Measurements from ENCODE around the gene PPFIA1.
"Not testable (repeated sequence)": the region's sequence is repeated elsewhere in the genome, so short reads cannot be mapped to it uniquely, and the experiment has no call there.

The PPFIA1 gene

DNA sequence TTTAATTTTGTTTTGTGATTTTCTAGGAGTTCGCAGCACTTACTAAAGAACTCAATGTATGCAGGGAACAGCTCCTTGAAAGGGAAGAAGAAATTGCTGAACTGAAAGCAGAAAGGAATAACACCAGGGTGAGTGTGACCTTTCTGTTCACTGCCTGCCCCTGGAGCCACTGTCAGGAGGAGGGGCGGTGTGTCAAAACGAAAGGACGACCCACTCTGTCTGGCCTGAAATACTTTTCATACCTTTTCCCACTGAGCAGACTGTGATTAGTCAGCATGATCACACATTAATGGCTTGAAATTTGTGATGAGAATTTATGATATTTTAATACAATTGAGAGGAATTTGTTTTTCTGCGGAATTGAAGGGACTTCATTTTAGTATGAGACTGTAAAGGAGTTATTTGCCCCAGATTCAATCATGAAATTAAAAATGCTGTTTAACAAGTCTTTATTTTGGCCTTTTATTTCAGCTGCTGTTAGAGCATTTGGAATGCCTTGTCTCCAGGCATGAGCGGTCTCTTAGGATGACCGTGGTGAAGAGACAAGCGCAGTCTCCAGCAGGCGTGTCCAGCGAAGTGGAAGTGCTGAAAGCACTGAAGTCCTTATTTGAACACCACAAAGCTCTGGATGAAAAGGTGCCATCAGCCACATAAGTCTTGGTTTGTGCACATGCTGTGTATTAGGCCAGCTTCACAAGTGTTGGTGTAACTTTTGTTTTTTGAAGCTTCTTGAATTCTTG lies 54.1 kb downstream of the PPFIA1 start:
- Mint-ChIP-seq H3K27ac (ENCODE audit: low read depth) (no peak overlapping the region), H3K9me3 (no peaks in the 10 kb centered on the region), H3K27me3 (no peaks in the 10 kb centered on the region), H3K4me3 (no peak overlapping the region), H3K36me3 (ENCODE audit: insufficient read depth) (peaks cover 40% of the 10 kb centered on the region), H3K4me1 (peaks cover 7% of the 10 kb centered on the region)
- ATAC-seq (replicated peaks; ENCODE audit: extremely low read depth, poor library complexity, severe bottlenecking) (no peak), DNase-seq (ENCODE audit: low spot score in 2 of 2) (no peak)

DNA sequence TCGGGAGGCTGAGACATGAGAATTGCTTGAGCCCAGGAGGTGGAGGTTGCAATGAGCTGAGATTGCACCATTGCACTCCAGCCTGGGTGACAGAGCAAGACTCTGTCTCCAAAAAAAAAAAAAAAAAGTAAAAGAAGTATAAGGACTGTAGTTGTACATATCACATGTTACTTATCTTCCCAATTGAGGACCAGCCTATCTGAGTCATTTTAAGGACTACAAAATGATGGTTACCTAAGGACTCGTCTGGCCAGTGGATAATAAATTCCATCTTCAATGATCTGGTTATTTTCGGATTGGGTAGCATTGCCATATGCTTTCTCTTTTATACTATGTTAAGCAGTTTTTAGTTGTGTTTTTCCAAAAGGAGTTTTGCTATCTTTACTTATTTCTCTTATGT lies 55.3 kb downstream of the PPFIA1 start:
- no peak overlapping the region for H3K4me3 Mint-ChIP-seq
- H3K4me1 Mint-ChIP-seq = peaks cover 7% of the 10 kb centered on the region
- H3K27ac Mint-ChIP-seq (ENCODE audit: low read depth) = no peak overlapping the region
- H3K27me3 Mint-ChIP-seq = no peaks in the 10 kb centered on the region
- H3K36me3 Mint-ChIP-seq (ENCODE audit: insufficient read depth) = peaks cover 50% of the 10 kb centered on the region
- no peak for ATAC-seq (replicated peaks; ENCODE audit: extremely low read depth, poor library complexity, severe bottlenecking)
- no peaks in the 10 kb centered on the region for H3K9me3 Mint-ChIP-seq
- no peak for DNase-seq (ENCODE audit: low spot score in 2 of 2)

DNA sequence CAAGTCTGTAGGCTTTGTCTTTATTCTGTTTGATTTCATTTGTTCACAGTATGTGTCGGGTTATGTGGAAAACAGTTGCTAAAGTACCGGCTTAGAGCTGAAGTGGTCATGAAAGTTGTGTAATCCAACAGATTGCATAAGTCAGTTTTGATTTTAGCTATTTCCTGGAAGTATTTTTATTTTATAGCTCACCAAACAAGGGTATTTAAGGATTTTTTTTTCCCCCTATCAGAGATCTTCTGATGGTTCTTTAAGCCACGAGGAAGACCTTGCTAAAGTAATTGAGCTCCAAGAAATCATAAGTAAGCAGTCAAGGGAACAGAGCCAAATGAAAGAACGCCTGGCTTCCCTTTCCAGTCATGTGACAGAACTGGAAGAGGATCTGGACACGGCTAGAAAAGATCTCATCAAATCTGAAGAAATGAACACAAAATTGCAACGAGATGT lies 55.9 kb downstream of the PPFIA1 start:
- no peaks in the 10 kb centered on the region for H3K9me3 Mint-ChIP-seq
- H3K27me3 Mint-ChIP-seq = no peaks in the 10 kb centered on the region
- peaks cover 7% of the 10 kb centered on the region for H3K4me1 Mint-ChIP-seq
- ATAC-seq (replicated peaks; ENCODE audit: extremely low read depth, poor library complexity, severe bottlenecking) = no peak
- DNase-seq (ENCODE audit: low spot score in 2 of 2) = no peak
- H3K36me3 Mint-ChIP-seq (ENCODE audit: insufficient read depth) = peaks cover 49% of the 10 kb centered on the region
- H3K4me3 Mint-ChIP-seq = no peak overlapping the region
- no peak overlapping the region for H3K27ac Mint-ChIP-seq (ENCODE audit: low read depth)

DNA sequence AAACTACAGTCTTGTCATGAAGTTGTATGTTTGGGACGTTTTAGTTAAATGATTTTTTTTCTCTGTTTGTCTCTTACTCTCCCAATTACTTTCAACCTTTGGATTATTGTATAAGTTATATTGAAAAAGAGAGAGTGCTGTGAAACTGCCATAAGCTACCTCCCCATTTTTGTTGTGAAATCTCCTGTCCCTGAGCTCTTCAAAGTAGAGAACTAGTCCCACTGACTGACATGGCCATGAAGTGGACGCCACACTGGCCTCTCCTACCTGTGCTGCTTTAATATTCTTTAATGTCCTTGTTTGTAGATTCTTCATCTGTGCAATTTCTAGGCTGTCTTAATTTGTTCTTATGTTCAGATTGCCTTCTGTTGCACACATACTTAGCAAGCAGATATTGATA lies 56.3 kb downstream of the PPFIA1 start:
- Mint-ChIP-seq H3K9me3 (no peaks in the 10 kb centered on the region), H3K4me3 (no peak overlapping the region), H3K4me1 (peaks cover 7% of the 10 kb centered on the region), H3K27me3 (no peaks in the 10 kb centered on the region), H3K27ac (ENCODE audit: low read depth) (no peak overlapping the region), H3K36me3 (ENCODE audit: insufficient read depth) (peaks cover 52% of the 10 kb centered on the region)
- no peak for DNase-seq (ENCODE audit: low spot score in 2 of 2)
- no peak for ATAC-seq (replicated peaks; ENCODE audit: extremely low read depth, poor library complexity, severe bottlenecking)

DNA sequence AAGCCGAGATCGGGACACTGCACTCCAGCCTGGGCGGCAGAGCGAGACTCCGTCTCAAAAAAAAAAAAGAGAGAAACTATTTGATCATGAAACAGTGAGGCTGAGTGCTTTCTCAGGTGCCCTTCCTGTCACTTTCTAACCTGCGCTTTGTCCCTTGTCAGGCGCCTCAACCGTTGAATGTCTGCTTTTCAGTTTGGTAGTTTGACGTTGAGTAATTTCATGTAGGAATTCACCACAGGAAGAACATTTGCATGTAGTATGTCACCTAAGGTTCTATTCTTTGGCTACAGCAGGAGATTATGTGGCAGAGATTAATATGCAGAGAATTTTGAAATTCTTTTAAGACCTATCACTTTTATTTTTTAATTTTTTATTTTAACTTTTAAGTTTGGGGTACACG lies 57.2 kb downstream of the PPFIA1 start:
- DNase-seq (ENCODE audit: low spot score in 2 of 2) (no peak), ATAC-seq (replicated peaks; ENCODE audit: extremely low read depth, poor library complexity, severe bottlenecking) (no peak)
- Mint-ChIP-seq H3K27ac (ENCODE audit: low read depth) (no peak overlapping the region), H3K4me1 (peaks cover 7% of the 10 kb centered on the region), H3K4me3 (no peak overlapping the region), H3K9me3 (no peaks in the 10 kb centered on the region), H3K27me3 (no peaks in the 10 kb centered on the region), H3K36me3 (ENCODE audit: insufficient read depth) (peaks cover 57% of the 10 kb centered on the region)

DNA sequence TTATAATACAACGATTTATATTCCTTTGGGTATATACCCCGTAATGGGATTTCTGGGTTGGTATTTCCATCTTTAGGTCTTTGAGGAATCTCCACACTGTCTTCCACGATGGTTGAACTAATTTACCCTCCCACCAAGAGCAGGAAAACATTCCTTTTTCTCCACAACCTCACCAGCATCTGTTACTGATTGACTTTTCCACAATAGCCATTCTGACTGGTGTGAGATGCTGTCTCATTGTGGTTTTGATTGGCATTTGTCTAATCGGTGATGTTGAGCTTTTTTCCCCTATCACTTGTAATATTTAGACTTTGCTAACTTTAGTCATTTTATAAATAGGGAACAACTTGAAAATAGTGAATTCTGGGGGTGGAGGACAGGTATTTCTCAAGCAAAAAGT lies 58.1 kb downstream of the PPFIA1 start:
- Mint-ChIP-seq H3K4me3 (no peak overlapping the region), H3K27me3 (no peaks in the 10 kb centered on the region), H3K27ac (ENCODE audit: low read depth) (no peak overlapping the region), H3K4me1 (peaks cover 6% of the 10 kb centered on the region), H3K36me3 (ENCODE audit: insufficient read depth) (peaks cover 64% of the 10 kb centered on the region), H3K9me3 (no peaks in the 10 kb centered on the region)
- ATAC-seq (replicated peaks; ENCODE audit: extremely low read depth, poor library complexity, severe bottlenecking) (no peak), DNase-seq (ENCODE audit: low spot score in 2 of 2) (no peak)

DNA sequence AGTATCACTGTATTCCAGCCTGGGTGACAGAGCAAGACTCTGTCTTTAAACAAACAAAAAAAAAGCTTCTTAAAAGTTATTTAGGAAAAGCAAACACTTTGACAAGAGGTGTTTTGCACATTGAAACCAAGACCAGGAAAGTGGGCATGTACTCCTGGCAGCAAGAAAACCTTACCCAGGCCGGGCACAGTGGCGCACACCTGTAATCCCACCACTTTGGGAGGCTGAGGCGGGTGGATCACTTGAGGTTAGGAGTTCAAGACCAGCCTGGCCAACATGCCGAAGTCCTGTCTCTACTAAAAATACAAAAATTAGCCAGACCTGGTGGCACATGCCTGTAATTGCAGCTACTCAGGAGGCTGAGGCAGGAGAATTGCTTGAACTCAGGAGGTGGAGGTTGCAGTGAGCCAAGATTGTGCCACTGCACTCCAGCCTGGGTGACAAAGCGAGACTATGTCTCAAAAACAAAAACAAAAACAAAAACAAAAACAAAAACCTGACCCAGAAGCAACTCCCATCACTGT lies 60.9 kb downstream of the PPFIA1 start:
- H3K27ac Mint-ChIP-seq (ENCODE audit: low read depth); H3K9me3 Mint-ChIP-seq; H3K27me3 Mint-ChIP-seq; DNase-seq (ENCODE audit: low spot score in 2 of 2); H3K4me3 Mint-ChIP-seq; ATAC-seq (replicated peaks; ENCODE audit: extremely low read depth, poor library complexity, severe bottlenecking); H3K4me1 Mint-ChIP-seq: not testable (repeated sequence)
- H3K36me3 Mint-ChIP-seq (ENCODE audit: insufficient read depth) = peaks cover 69% of the 10 kb centered on the region

DNA sequence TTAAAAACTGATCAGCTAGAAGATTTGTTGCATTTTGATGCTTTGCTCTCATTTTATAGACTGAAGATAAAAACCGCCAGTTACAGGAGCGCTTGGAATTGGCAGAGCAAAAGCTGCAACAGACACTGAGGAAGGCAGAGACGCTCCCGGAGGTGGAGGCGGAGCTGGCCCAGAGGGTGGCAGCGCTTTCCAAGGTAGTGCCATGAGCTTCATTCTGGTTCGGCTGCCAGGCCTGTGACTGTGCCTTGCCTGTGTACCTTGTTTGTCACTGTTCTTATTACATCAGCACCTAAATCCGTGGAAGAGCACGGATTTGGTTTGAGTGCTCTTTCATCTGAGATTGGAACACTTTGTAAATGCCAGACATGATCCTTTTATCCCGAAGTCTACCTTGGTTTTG lies 61.4 kb downstream of the PPFIA1 start:
- Mint-ChIP-seq H3K36me3 (ENCODE audit: insufficient read depth) (peaks cover 68% of the 10 kb centered on the region), H3K27ac (ENCODE audit: low read depth) (no peak overlapping the region), H3K27me3 (no peaks in the 10 kb centered on the region), H3K4me3 (no peak overlapping the region), H3K9me3 (no peaks in the 10 kb centered on the region), H3K4me1 (no peaks in the 10 kb centered on the region)
- ATAC-seq (replicated peaks; ENCODE audit: extremely low read depth, poor library complexity, severe bottlenecking) (no peak), DNase-seq (ENCODE audit: low spot score in 2 of 2) (no peak)

DNA sequence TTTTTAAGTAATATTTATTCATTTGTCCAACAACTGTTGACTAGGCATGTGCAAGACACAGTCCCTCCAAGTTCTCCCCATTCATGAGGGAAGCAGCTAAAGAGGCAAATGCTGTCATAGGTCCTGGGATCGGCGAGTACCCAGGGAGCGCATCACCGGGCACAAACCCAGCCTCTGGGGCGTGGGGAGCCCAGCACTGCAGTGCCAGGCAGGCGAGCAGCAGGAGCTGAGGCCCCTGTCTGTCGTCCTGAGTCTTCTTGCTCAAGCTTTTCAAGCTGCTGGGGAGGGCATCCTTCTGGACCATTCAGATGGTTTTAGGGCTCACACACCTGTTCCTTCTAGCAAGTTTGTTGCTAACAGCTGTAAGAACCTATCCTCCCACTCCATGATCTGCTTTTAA lies 62.1 kb downstream of the PPFIA1 start:
- DNase-seq (ENCODE audit: low spot score in 2 of 2) = no peak
- Mint-ChIP-seq H3K4me3 (no peak overlapping the region), H3K4me1 (no peaks in the 10 kb centered on the region), H3K27me3 (no peaks in the 10 kb centered on the region), H3K9me3 (no peaks in the 10 kb centered on the region), H3K36me3 (ENCODE audit: insufficient read depth) (peaks cover 68% of the 10 kb centered on the region), H3K27ac (ENCODE audit: low read depth) (no peak overlapping the region)
- ATAC-seq (replicated peaks; ENCODE audit: extremely low read depth, poor library complexity, severe bottlenecking) = no peak

DNA sequence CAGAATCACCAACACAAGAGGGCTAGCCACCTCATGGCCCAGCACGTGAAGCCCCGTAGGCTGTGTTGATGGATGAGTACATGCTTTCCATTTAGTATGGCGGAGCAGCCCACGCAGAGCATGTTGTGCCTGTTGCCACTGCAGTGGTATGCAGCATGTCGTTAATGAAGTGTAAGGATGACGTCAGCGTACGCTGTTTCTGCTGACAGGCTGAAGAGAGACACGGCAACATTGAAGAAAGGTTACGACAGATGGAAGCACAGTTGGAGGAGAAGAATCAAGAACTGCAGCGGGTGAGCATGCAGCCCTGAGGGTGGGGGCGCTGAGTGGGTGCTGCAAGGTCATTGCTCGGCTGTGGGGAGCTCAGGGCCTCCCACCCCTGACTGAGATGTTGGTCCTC lies 62.8 kb downstream of the PPFIA1 start:
- no peak overlapping the region for H3K4me3 Mint-ChIP-seq
- H3K27me3 Mint-ChIP-seq = no peaks in the 10 kb centered on the region
- H3K36me3 Mint-ChIP-seq (ENCODE audit: insufficient read depth) = peaks cover 69% of the 10 kb centered on the region
- ATAC-seq (replicated peaks; ENCODE audit: extremely low read depth, poor library complexity, severe bottlenecking) = no peak
- H3K27ac Mint-ChIP-seq (ENCODE audit: low read depth) = no peak overlapping the region
- H3K4me1 Mint-ChIP-seq = no peaks in the 10 kb centered on the region
- no peak for DNase-seq (ENCODE audit: low spot score in 2 of 2)
- no peaks in the 10 kb centered on the region for H3K9me3 Mint-ChIP-seq

DNA sequence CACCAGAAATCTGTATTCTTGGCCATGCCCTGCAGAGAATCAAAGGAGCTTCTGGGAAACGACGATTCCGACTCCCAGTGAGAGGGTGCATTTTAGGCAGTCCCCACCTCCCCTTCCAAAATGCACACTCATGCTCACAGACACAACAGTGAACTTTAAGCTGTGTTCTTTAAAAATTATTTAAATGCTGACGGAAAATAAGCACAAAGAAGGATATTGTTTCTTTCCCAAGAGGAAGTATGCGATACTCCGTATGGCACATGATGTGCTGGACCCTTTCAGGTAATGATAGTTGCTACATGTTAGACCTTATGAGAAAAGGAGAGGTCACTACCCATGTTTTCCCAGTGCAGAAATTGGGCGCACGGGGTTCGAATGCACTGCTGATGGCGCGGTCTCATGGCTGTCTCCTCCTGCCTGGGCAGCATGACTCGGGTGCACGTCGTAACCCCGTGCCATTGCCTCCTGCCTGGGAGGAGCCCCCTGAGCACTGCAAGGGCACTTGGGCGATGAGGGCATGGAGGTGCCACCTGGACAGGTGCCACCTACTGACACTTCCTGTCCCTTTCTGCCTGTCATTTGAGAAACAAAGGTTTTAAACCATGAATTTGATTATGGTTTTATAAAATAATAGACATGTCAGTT lies 64.0 kb downstream of the PPFIA1 start:
- ATAC-seq (replicated peaks; ENCODE audit: extremely low read depth, poor library complexity, severe bottlenecking) (no peak), DNase-seq (ENCODE audit: low spot score in 2 of 2) (no peak)
- H3K4me3 Mint-ChIP-seq = no peak overlapping the region
- no peak overlapping the region for H3K27ac Mint-ChIP-seq (ENCODE audit: low read depth)
- no peaks in the 10 kb centered on the region for H3K27me3 Mint-ChIP-seq
- peaks cover 76% of the 10 kb centered on the region for H3K36me3 Mint-ChIP-seq (ENCODE audit: insufficient read depth)
- H3K4me1 Mint-ChIP-seq = no peaks in the 10 kb centered on the region
- no peaks in the 10 kb centered on the region for H3K9me3 Mint-ChIP-seq

DNA sequence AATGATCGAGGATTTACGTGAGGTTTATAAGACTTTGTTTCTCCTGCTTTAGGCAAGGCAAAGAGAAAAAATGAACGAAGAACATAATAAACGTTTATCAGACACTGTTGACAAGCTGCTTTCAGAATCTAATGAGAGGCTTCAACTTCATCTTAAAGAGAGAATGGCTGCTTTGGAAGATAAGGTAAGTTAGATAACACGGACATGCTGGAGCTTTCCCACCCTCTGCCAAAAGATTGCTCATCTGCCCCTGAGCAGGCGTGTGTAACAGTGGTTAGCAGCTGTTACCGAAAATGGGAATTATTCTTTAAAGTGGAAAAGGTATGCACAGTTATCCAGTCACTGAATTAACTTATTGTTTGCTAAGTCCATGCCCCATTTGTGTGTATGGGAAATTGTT lies 65.0 kb downstream of the PPFIA1 start:
- no peak overlapping the region for H3K4me3 Mint-ChIP-seq
- ATAC-seq (replicated peaks; ENCODE audit: extremely low read depth, poor library complexity, severe bottlenecking) (no peak), DNase-seq (ENCODE audit: low spot score in 2 of 2) (no peak)
- no peaks in the 10 kb centered on the region for H3K27me3 Mint-ChIP-seq
- no peak overlapping the region for H3K27ac Mint-ChIP-seq (ENCODE audit: low read depth)
- no peaks in the 10 kb centered on the region for H3K4me1 Mint-ChIP-seq
- peaks cover 77% of the 10 kb centered on the region for H3K36me3 Mint-ChIP-seq (ENCODE audit: insufficient read depth)
- no peaks in the 10 kb centered on the region for H3K9me3 Mint-ChIP-seq

DNA sequence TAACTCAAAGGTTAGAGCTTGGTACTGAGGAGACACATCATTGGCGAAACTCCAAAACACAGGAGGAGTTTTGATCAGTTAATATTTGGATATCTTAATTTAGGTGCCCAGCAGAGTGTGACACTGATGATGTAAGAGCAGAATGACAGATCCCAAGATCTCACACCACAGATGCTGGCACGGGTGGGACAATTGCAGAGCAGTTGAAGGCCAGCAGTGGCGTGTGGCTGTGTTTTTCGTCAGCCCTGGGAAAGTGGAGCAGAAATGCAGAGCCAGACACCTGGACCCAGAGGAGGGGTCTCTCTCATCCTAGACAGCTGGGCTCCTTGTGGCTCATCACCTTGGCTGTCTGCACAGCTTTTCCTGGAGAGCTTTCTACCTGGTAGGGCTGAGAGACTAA lies 68.1 kb downstream of the PPFIA1 start:
- Mint-ChIP-seq H3K36me3 (ENCODE audit: insufficient read depth) (peaks cover 67% of the 10 kb centered on the region), H3K9me3 (no peaks in the 10 kb centered on the region), H3K27ac (ENCODE audit: low read depth) (no peak overlapping the region), H3K27me3 (no peaks in the 10 kb centered on the region), H3K4me3 (no peak overlapping the region), H3K4me1 (peaks cover 5% of the 10 kb centered on the region)
- no peak for ATAC-seq (replicated peaks; ENCODE audit: extremely low read depth, poor library complexity, severe bottlenecking)
- no peak for DNase-seq (ENCODE audit: low spot score in 2 of 2)

Data from central memory CD8-positive, alpha-beta T cell (primary cell).